ENCODE results near the gene ANTXR2.

Gene ANTXR2

GRCh38 chr4:79979785-79980437 is 93.1 kb downstream of the ANTXR2 start:
- no peak for DNase-seq

DNA sequence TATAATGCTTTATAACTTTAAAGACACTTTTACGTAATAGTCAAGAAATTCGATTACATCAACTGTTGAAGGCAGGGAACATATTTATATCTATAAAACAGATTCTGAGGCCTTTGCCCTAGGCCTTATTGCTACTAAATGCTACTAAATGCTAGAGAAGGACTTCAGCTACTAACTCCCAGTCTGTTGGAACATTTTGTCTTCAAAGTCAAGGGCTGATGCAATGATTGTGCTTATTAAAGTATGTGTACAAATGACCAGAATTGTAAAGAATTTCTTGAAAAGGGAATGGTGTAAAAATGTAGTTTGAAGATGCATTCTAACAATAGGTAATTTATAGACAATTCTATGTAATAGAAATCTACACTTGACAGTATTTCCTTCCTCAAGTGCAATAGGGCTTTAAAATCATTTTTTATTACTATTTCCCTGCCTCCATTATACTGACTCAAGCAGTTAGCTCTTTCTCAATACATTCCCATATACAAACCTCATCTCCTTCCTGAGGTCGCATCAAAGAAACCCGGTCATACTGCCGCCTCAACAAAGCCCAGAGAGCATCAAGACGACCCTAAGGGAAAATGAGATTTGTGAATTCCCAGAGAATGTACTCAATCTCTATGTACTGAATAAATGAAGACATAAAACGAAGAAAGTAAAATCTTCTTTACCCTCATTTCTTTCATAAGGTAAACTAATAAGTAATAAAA is 95.7 kb downstream of the ANTXR2 start:
- no peak for DNase-seq

GRCh38 chr4:79964400-79965211 is 108.4 kb downstream of the ANTXR2 start:
- no peak for DNase-seq

- no peak for DNase-seq
These were observed 109.0 kb downstream of the ANTXR2 start for GRCh38 chr4:79964020-79964399.

- no peak for DNase-seq
These were observed 113.4 kb downstream of the ANTXR2 start for GRCh38 chr4:79959652-79960051.

GRCh38 chr4:79958466-79959264 is 114.4 kb downstream of the ANTXR2 start:
- no peak for DNase-seq

DNA sequence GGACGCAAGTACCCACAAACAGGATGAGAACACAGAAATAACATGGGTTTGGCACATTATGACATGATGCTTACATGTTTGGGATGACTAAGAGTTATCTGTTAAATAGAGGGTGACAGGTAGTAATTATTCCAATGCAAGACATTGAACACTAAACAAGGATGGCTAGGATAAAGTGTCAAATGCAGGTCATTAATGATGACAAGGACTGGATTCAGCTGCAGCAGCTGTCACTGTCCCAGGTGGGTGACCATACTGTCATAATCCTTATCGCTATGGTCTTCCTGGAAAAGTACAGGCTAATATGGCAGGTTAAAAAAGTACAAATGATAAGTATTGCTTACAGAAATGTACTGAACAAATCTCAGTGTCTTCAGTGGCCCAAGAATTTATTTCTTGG is 123.9 kb downstream of the ANTXR2 start:
- DNase-seq, result no peak

- no peak for DNase-seq
These were observed 124.3 kb downstream of the ANTXR2 start for GRCh38 chr4:79948739-79949138.

DNA sequence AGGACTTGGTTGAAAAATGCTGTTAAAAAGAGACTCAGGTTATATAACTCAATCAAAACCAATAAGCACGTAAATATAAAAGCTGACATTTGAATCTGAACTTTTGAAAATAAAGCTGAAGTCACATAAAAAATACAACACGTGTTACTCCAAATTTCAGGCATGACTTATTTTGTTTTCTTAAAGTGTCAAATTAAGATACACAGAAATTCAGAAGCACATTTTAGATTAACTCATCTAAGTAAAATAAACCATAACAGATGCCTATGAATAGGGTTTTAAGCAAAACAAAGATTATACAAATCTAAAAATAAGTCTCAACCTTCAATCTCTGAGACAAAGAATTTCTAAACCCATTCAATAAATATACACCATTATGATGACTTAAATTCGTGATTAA is 124.8 kb downstream of the ANTXR2 start:
- no peak for DNase-seq

DNA sequence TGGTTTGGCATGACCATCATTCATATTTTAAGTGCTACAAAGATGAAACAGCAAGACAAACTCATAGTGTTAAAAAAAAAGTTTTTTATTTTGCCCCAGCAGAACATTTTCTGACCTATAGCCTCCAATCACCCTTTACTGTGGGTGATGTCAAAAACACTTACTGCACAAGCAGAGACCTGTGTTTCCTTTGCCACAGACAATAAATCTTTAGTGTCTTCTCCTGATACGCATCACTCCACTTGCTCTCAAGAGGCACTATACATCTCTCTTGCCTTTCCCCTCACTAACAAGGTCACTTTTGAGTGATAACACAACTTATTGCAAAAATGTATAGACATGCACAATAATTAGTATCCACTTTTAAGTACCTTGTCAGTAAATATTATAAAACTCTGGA is 125.6 kb downstream of the ANTXR2 start:
- DNase-seq, result no peak

DNA sequence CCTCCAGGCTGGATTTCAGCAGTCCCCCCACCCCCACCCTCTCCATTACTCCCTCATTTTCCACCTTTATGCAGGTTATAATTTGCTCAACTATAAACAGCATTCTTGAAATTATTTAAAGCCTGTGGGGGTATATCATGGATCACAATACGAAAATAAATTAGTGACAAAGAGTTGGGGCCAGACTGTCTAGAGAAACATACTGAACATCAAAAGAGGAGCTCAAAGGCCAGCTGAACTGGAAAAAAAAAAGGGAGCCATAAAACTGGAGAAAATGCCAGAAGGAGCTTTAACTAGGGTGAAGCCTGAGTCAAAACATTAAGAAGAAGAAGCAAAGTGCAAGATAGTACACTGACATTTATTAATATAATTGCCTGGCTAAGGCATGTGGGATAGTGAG is 137.8 kb downstream of the ANTXR2 start:
- no peak for DNase-seq

DNA sequence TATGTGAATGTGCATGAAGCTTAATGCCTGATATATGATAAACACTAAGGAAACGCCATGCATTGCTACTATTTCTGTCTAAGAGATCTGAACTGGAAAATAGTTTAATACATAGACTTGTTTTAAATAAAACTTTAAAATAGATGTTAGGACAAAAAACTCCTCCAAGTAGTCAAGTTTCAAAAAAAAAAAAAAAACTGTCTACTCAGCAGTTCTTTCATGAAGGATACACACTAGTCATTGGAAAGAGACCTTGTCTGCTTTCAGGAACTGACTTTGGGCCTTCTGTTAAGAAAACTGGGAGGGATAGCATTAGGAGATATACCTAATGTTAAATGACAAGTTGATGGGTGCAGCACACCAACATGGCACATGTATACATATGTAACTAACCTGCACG is 138.4 kb downstream of the ANTXR2 start:
- DNase-seq, result no peak

GRCh38 chr4:79927931-79928330 is 145.1 kb downstream of the ANTXR2 start:
- no peak for DNase-seq

DNA sequence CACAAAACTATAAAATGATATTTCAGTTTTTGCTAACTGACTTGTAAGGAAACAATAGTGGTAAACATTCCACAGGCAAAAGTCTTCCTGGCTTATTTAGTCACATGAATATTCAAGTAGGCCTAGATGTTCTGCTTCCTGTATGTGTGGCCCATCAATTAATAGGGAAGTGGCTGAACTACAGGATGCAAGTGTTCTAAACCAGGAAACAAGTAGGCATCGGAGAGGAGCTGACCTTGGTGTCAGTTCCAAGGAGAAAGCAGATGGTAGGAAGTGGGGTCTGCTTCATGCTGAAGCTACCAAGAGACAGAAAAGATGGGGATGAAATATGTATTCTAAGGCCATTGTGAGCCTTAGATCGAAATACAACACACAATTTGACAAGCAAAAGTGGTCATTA is 149.7 kb downstream of the ANTXR2 start:
- peak; percentile 3 for DNase-seq

DNA sequence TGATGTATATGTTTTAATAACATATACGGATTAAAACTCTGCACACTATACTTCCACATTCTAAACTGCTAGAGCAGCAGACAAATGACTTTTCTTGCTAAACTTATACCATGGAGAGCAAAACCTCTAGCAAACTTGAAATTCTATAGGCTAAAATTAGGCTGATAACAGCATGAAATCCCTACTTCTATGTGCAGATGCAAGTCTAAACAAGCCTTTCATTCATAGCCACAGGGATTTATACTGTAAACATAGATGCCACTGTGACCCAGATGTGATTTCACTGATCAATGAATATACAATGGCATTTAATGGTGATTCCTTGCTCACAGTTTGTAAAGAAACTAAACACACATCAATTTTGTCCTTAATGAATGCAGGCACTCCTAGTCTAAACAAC is 151.0 kb downstream of the ANTXR2 start:
- DNase-seq, result no peak

GRCh38 chr4:79920163-79920853 is 152.7 kb downstream of the ANTXR2 start:
- DNase-seq, result no peak

- no peak for DNase-seq
These were observed 154.7 kb downstream of the ANTXR2 start for GRCh38 chr4:79918292-79918691.

DNA sequence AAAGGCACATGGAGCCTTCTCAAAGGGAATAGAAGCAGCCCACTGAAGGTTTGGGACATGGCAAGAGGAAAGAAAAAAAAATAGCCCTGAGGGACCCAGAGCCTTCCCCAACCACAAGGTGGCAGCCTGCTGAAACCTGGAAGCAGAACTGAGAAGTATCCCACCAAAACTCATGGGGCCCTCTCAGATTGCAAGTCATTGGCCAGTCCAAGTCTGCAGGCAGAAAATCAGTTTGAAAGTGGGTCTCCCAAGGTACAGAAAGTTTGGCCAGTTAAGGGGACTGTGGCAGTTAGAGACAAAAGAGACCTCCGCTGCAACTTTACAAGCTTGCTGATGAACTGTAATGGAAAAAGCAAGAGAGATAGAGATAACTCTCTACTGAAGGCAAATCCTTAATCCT is 155.8 kb downstream of the ANTXR2 start:
- peak; percentile 1 for DNase-seq

- no peak for DNase-seq
These were observed 157.8 kb downstream of the ANTXR2 start for GRCh38 chr4:79915246-79915645.

DNA sequence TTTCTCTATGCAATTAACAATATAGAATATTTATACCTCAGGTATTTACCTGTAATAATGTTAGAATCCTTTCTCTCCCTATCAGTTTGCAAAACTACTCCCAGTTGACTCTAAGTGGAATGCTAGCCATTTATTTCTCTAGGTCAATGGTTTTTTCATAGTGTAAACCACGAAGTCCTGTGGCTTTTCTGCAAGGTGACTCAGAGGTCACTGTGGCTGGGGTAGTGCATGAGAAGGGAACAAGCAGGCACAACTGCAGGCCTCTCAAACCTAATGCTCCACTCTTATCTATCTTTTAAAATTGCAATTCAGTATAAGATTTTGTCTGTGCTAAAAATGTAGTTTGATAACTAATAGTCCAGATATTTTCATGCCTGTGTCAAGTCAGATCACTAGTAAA is 159.4 kb downstream of the ANTXR2 start:
- DNase-seq, result no peak

GRCh38 chr4:79907001-79907400 is 166.0 kb downstream of the ANTXR2 start:
- DNase-seq, result no peak

GRCh38 chr4:79906303-79906702 is 166.7 kb downstream of the ANTXR2 start:
- DNase-seq, result no peak

DNA sequence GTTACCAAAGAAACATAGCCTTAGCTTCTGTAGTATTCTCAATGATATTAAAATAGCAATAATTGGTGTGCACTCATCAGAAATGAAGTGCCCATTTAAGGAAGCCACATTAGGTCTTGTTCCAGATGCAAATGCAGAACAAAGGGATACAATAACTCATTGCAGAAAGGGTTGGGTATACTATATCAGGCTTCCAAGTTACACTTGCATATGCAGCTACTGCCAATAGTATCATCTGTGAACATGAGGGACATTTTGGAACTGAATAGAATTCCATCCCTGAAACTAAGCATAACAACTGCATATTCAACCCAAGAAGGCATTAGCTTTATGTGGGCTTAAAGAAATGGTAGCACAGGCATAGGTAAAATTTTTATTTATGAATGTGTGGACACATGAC is 167.8 kb downstream of the ANTXR2 start:
- DNase-seq, result no peak

Measured in SIG-M5 (cell line).